Measurements from ENCODE around the gene RTF2. TPM values are rescaled to one million over a fixed set of nuclear protein-coding genes. Genes with fewer than 3 reads are reported as not detected.

RTF2 gene
- polyA plus RNA-seq, 1 donor (not counting 4 experiments of a cell fraction or from before 2014, with no cell fraction given), result 63.4 TPM

DNA sequence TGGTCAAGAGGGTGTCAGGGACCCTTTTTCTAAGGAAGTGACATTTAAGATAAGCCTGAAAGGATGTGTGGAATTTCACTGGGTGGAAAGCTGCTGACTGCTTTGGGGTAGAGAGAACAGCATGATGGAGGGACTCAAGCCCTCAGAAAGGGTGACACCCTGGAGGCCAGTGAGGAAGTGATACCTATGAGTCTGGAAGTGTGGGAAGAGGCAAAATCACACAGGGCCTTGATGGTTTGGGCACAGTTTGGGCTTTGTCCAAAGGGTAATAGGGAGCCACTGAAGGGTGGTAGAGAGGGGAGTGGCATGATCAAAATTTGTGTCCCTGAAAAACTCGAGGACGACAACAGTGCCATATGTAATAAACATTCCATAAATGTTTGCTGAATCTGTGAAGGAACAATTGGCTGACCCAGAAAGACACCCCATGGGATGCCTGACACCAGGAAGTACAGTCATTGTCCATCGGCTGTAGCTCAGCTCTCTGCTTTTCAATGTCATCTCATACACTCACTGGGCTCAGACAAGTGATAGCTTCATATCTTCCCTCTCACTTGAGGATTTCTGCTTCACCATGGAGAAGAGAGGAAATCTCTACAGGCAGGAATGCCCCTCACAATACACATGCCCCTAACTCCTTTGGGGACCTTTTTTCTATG is 35.1 kb upstream of the RTF2 start:
- Histone ChIP-seq H3K9me1 (ENCODE audit: control insufficient read depth, extremely low read depth, insufficient read depth, low read length) (no peaks in the 10 kb centered on the region), H3K4me2 (ENCODE audit: control insufficient read depth, extremely low read depth, insufficient read depth, low read depth, low read length) (no peak overlapping the region), H3K9me3 (ENCODE audit: control insufficient read depth, low read depth, low read length) (no peaks in the 10 kb centered on the region), H3K27me3 (ENCODE audit: control insufficient read depth, extremely low read depth, insufficient read depth, low read length) (no peaks in the 10 kb centered on the region), H3K27ac (ENCODE audit: control insufficient read depth, insufficient read depth, low read length) (no peak overlapping the region), H3K4me1 (ENCODE audit: control insufficient read depth, extremely low read depth, insufficient read depth, low read length) (peaks cover 11% of the 10 kb centered on the region), H3K4me3 (ENCODE audit: control insufficient read depth in 2 of 3, extremely low read depth in 1 of 3, insufficient read depth in 2 of 3, low read depth in 1 of 3, low read length in 3 of 3) (no peak overlapping the region), H2AFZ (ENCODE audit: control insufficient read depth, low read length) (no peak overlapping the region), H3K79me2 (ENCODE audit: control insufficient read depth, insufficient read depth, low read length) (no peaks in the 10 kb centered on the region), H3K9ac (ENCODE audit: control insufficient read depth, extremely low read depth, insufficient read depth, low read length) (no peak overlapping the region), H4K20me1 (ENCODE audit: control insufficient read depth, extremely low read depth, insufficient read depth, low read length) (no peaks in the 10 kb centered on the region), H3K36me3 (ENCODE audit: control insufficient read depth in 2 of 2, extremely low read depth in 1 of 2, insufficient read depth in 2 of 2, low read length in 2 of 2) (no peaks in the 10 kb centered on the region)
- TF ChIP-seq, protein P1, sequence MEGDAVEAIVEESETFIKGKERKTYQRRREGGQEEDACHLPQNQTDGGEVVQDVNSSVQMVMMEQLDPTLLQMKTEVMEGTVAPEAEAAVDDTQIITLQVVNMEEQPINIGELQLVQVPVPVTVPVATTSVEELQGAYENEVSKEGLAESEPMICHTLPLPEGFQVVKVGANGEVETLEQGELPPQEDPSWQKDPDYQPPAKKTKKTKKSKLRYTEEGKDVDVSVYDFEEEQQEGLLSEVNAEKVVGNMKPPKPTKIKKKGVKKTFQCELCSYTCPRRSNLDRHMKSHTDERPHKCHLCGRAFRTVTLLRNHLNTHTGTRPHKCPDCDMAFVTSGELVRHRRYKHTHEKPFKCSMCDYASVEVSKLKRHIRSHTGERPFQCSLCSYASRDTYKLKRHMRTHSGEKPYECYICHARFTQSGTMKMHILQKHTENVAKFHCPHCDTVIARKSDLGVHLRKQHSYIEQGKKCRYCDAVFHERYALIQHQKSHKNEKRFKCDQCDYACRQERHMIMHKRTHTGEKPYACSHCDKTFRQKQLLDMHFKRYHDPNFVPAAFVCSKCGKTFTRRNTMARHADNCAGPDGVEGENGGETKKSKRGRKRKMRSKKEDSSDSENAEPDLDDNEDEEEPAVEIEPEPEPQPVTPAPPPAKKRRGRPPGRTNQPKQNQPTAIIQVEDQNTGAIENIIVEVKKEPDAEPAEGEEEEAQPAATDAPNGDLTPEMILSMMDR (optimal IDR thresholded peaks at IDR 0.05 in 1 of 3, IDR thresholded peaks at IDR 0.05 in 1 of 3, conservative IDR thresholded peaks at IDR 0.05 in 1 of 3; ENCODE audit: extremely low read depth in 1 of 3, insufficient read depth in 2 of 3, low read length in 3 of 3), result no peak
- no peak for TF ChIP-seq EZH2 (IDR thresholded peaks at IDR 0.05; ENCODE audit: low read length)
- DNase-seq (ENCODE audit: low read depth, low spot score), result no peak
- no peak for FAIRE-seq
- dilution Hi-C loops (cut with MboI; ENCODE audit: extremely low pct_ligation_motif_present, low sequenced_read_pairs), result no loop called here

- H3K36me3 ChIP-seq (ENCODE audit: control insufficient read depth in 2 of 2, extremely low read depth in 1 of 2, insufficient read depth in 2 of 2, low read length in 2 of 2), result no peaks in the 10 kb centered on the region
- DNase-seq (ENCODE audit: low read depth, low spot score), result no peak
- H3K4me1 ChIP-seq (ENCODE audit: control insufficient read depth, extremely low read depth, insufficient read depth, low read length), result peaks cover 6% of the 10 kb centered on the region
- no peaks in the 10 kb centered on the region for H3K79me2 ChIP-seq (ENCODE audit: control insufficient read depth, insufficient read depth, low read length)
- no peaks in the 10 kb centered on the region for H3K9me3 ChIP-seq (ENCODE audit: control insufficient read depth, low read depth, low read length)
- TF ChIP-seq, protein P1 (optimal IDR thresholded peaks at IDR 0.05 in 1 of 3, IDR thresholded peaks at IDR 0.05 in 1 of 3, conservative IDR thresholded peaks at IDR 0.05 in 1 of 3; ENCODE audit: extremely low read depth in 1 of 3, insufficient read depth in 2 of 3, low read length in 3 of 3), result no peak
- no peak for TF ChIP-seq EZH2 (IDR thresholded peaks at IDR 0.05; ENCODE audit: low read length)
- no peaks in the 10 kb centered on the region for H4K20me1 ChIP-seq (ENCODE audit: control insufficient read depth, extremely low read depth, insufficient read depth, low read length)
- H3K9me1 ChIP-seq (ENCODE audit: control insufficient read depth, extremely low read depth, insufficient read depth, low read length), result no peaks in the 10 kb centered on the region
- H3K9ac ChIP-seq (ENCODE audit: control insufficient read depth, extremely low read depth, insufficient read depth, low read length), result no peak overlapping the region
- H3K27me3 ChIP-seq (ENCODE audit: control insufficient read depth, extremely low read depth, insufficient read depth, low read length), result no peaks in the 10 kb centered on the region
- no peak overlapping the region for H2AFZ ChIP-seq (ENCODE audit: control insufficient read depth, low read length)
- dilution Hi-C loops (cut with MboI; ENCODE audit: extremely low pct_ligation_motif_present, low sequenced_read_pairs), result no loop called here
- no peak overlapping the region for H3K4me3 ChIP-seq (ENCODE audit: control insufficient read depth in 2 of 3, extremely low read depth in 1 of 3, insufficient read depth in 2 of 3, low read depth in 1 of 3, low read length in 3 of 3)
- no peak overlapping the region for H3K27ac ChIP-seq (ENCODE audit: control insufficient read depth, insufficient read depth, low read length)
- FAIRE-seq, result no peak
- no peak overlapping the region for H3K4me2 ChIP-seq (ENCODE audit: control insufficient read depth, extremely low read depth, insufficient read depth, low read depth, low read length)
These were observed 34.6 kb upstream of the RTF2 start for GRCh38 chr20:56433880-56434255.
